GM19455 (cell line): ENCODE data around the gene C1QTNF2.

Source experiments
- ATAC-seq: cut with Tn5 transposase; IDR thresholded peaks from one replicate; pipeline ENCODE4 v1.9.1; 2021; ENCODE audit not compliant: unreplicated experiment

C1QTNF2 gene

GRCh38 chr5:160369990-160370712 lies at the start of gene C1QTNF2:
Gene C1QTNF2 (minus strand): TSS chr5:160370626. CDS start chr5:160355011, 15,615 bp downstream.
- ATAC-seq, result no peak

GRCh38 chr5:160420331-160420610 lies 49.8 kb upstream of the C1QTNF2 start:
- ATAC-seq, result no peak

- ATAC-seq, result peak; percentile 24
These were observed 49.3 kb upstream of the C1QTNF2 start for GRCh38 chr5:160419458-160420330.

GRCh38 chr5:160418561-160419457 lies 48.4 kb upstream of the C1QTNF2 start, which contains the start of gene SLU7:
Gene SLU7 (minus strand): TSS chr5:160419081. CDS start chr5:160415294, 3,787 bp downstream.
- ATAC-seq, result peak; percentile 65

- ATAC-seq, result peak; percentile 92
These were observed 29.3 kb upstream of the C1QTNF2 start, which contains the start of gene FAM200C for GRCh38 chr5:160399402-160400353. Gene FAM200C (minus strand): TSS chr5:160400054. CDS start chr5:160395490, 4,564 bp downstream.

GRCh38 chr5:160398806-160399205 lies 28.4 kb upstream of the C1QTNF2 start:
- no peak for ATAC-seq

- ATAC-seq, result no peak
These were observed 27.1 kb upstream of the C1QTNF2 start for GRCh38 chr5:160397492-160397891.

GRCh38 chr5:160395111-160395510 lies 24.7 kb upstream of the C1QTNF2 start:
- no peak for ATAC-seq

GRCh38 chr5:160390787-160391696 lies 20.6 kb upstream of the C1QTNF2 start:
- ATAC-seq, result no peak

GRCh38 chr5:160387445-160387844 lies 17.0 kb upstream of the C1QTNF2 start:
- no peak for ATAC-seq

- ATAC-seq, result no peak
These were observed 15.1 kb upstream of the C1QTNF2 start for GRCh38 chr5:160385496-160385895.

GRCh38 chr5:160384681-160385080 lies 14.3 kb upstream of the C1QTNF2 start:
- ATAC-seq, result no peak

GRCh38 chr5:160382346-160382745 lies 11.9 kb upstream of the C1QTNF2 start:
- no peak for ATAC-seq

- ATAC-seq, result no peak
These were observed 9.6 kb upstream of the C1QTNF2 start for GRCh38 chr5:160380041-160380440.

GRCh38 chr5:160379511-160379910 lies 9.1 kb upstream of the C1QTNF2 start:
- no peak for ATAC-seq

- no peak for ATAC-seq
These were observed 7.9 kb upstream of the C1QTNF2 start for GRCh38 chr5:160378330-160378729.

- ATAC-seq, result no peak
These were observed 7.2 kb upstream of the C1QTNF2 start for GRCh38 chr5:160377651-160378050.

- no peak for ATAC-seq
These were observed 6.0 kb upstream of the C1QTNF2 start for GRCh38 chr5:160376416-160376815.

GRCh38 chr5:160375701-160376100 lies 5.3 kb upstream of the C1QTNF2 start:
- no peak for ATAC-seq
